IMR-90 (cell line): ENCODE measurements around the gene CCHCR1. TPM values are rescaled to one million over a fixed set of nuclear protein-coding genes. Genes with fewer than 3 reads are reported as not detected.
A peak's percentile ranks its signal among the peaks of the same experiment; 100 is the strongest.

Source experiments
- ATAC-seq: fragments of 200-7000 bp; cut with Tn5 transposase; 2 replicates; pipeline ENCODE4 v1.9.1; 2020; ENCODE audit warnings: low read depth, mild to moderate bottlenecking, moderate library complexity
- BruUV-seq: library from RNA; stranded (reverse); fragments of 400-500 nt; replicated peaks from 2 replicates; lab custom pipeline; 2021; lab: Mats Ljungman, UMichigan
- CTCF ChIA-PET: fragments of 300-600 bp; formaldehyde crosslinking; extraction: SDS; loops from one replicate; lab custom pipeline; 2021; ENCODE audit warnings: antibody characterized with exemption; lab: Yijun Ruan, JAX
- POLR2A ChIA-PET: fragments of 300-600 bp; sonication (Branson Sonifier 250); formaldehyde crosslinking; loops from one replicate; lab custom pipeline; 2022; ENCODE audit warnings: antibody characterized with exemption; ENCODE audit not compliant: unreplicated experiment; lab: Charles Lee
- DNase-seq: peaks from one replicate; pipeline ENCODE4 v3.0.0; 2013
- H2AFZ ChIP-seq: replicated peaks from 2 replicates; pipeline ENCODE3; 2013; ENCODE audit warnings: low read length, mild to moderate bottlenecking; ENCODE audit not compliant: poor library complexity
- H2AK5ac ChIP-seq: 2 replicates; pipeline ENCODE4 v1.6.1; 2013; ENCODE audit warnings: low read depth, low read length, inconsistent platforms
- H2AK9ac ChIP-seq: replicated peaks from 2 replicates; pipeline ENCODE3; 2013; ENCODE audit warnings: mild to moderate bottlenecking, low read depth, low read length, moderate library complexity; ENCODE audit not compliant: poor library complexity
- H2BK120ac ChIP-seq: 2 replicates; pipeline ENCODE4 v1.6.1; 2013; ENCODE audit warnings: low read depth, low read length, inconsistent platforms
- H2BK15ac ChIP-seq: 3 replicates; pipeline ENCODE4 v1.6.1; 2013; ENCODE audit warnings: low read depth, low read length, inconsistent platforms
- H2BK20ac ChIP-seq: 2 replicates; pipeline ENCODE4 v1.6.1; 2013; ENCODE audit warnings: low read depth, mild to moderate bottlenecking, inconsistent platforms, low read length, moderate library complexity
- H2BK5ac ChIP-seq: 2 replicates; pipeline ENCODE4 v1.6.1; 2013; ENCODE audit warnings: mild to moderate bottlenecking, low read depth, low read length, inconsistent platforms; ENCODE audit not compliant: poor library complexity, severe bottlenecking
- H3K14ac ChIP-seq: replicated peaks from 2 replicates; pipeline ENCODE4 v1.6.1; 2013; ENCODE audit warnings: low read depth, low read length, inconsistent platforms
- H3K18ac ChIP-seq: 2 replicates; pipeline ENCODE4 v1.6.1; 2013; ENCODE audit warnings: low read depth, low read length, control low read depth
- H3K23ac ChIP-seq: 2 replicates; pipeline ENCODE4 v1.6.1; 2013; ENCODE audit warnings: low read depth, low read length, inconsistent platforms
- H3K27ac ChIP-seq: 2 replicates; pipeline ENCODE4 v1.5.1; 2013; ENCODE audit warnings: mild to moderate bottlenecking, control low read depth, low read length; ENCODE audit not compliant: insufficient read depth
- H3K27me3 ChIP-seq: 2 replicates; pipeline ENCODE4 v1.6.1; 2013; ENCODE audit warnings: low read length; ENCODE audit not compliant: control insufficient read depth, insufficient read depth
- H3K36me3 ChIP-seq: 2 replicates; pipeline ENCODE4 v1.6.1; 2013; ENCODE audit warnings: low read length, mixed read lengths; ENCODE audit not compliant: control insufficient read depth, insufficient read depth
- H3K4ac ChIP-seq: 2 replicates; pipeline ENCODE4 v1.6.1; 2013; ENCODE audit warnings: low read depth, low read length, inconsistent platforms
- H3K4me1 ChIP-seq: 2 replicates; pipeline ENCODE4 v1.6.1; 2013; ENCODE audit warnings: low read length, mixed read lengths; ENCODE audit not compliant: control insufficient read depth, insufficient read depth
- H3K4me2 ChIP-seq: 2 replicates; pipeline ENCODE4 v1.6.1; 2013; ENCODE audit warnings: low read depth, mild to moderate bottlenecking, control low read depth, low read length, moderate library complexity
- H3K4me3 ChIP-seq: 2 replicates; pipeline ENCODE4 v1.5.1; 2013; ENCODE audit warnings: low read depth, mild to moderate bottlenecking, control low read depth, low read length, moderate library complexity; ENCODE audit not compliant: insufficient read depth
- H3K56ac ChIP-seq: 2 replicates; pipeline ENCODE4 v1.6.1; 2013; ENCODE audit warnings: low read length, inconsistent platforms; ENCODE audit not compliant: insufficient read depth; ENCODE audit errors: extremely low read depth
- H3K79me1 ChIP-seq, 2 experiments: 2 replicates each; pipeline ENCODE4 v1.6.1; 2013; ENCODE audit warnings: low read length in 2 of 2, inconsistent platforms in 1 of 2, low read depth in 1 of 2
- H3K9ac ChIP-seq: 2 replicates; pipeline ENCODE4 v1.6.1; 2013; ENCODE audit warnings: low read depth, low read length, control low read depth
- H3K9me1 ChIP-seq: 2 replicates; pipeline ENCODE4 v1.6.1; 2013; ENCODE audit warnings: low read length, inconsistent platforms; ENCODE audit not compliant: insufficient read depth
- H3K9me3 ChIP-seq: 2 replicates; pipeline ENCODE4 v1.6.1; 2013; ENCODE audit warnings: low read length; ENCODE audit not compliant: control insufficient read depth, insufficient read depth
- H4K20me1 ChIP-seq: 2 replicates; pipeline ENCODE4 v1.6.1; 2013; ENCODE audit warnings: low read length, inconsistent platforms; ENCODE audit not compliant: insufficient read depth
- H4K5ac ChIP-seq: 2 replicates; pipeline ENCODE4 v1.6.1; 2013; ENCODE audit warnings: mild to moderate bottlenecking, low read depth, low read length, control low read depth
- H4K8ac ChIP-seq, 2 experiments: 2 replicates each; pipeline ENCODE4 v1.6.1; 2013; ENCODE audit warnings: low read depth in 2 of 2, low read length in 2 of 2, control low read depth in 1 of 2, inconsistent platforms in 1 of 2
- H4K91ac ChIP-seq: 2 replicates; pipeline ENCODE4 v1.6.1; 2013; ENCODE audit warnings: low read depth, low read length, inconsistent platforms; ENCODE audit not compliant: insufficient read depth
- CEBPB ChIP-seq: IDR thresholded peaks from 2 replicates; pipeline ENCODE4 v1.6.1; 2012; ENCODE audit warnings: low read depth, low read length, improper control_type of control experiment
- CHD1 ChIP-seq: IDR thresholded peaks from 2 replicates; pipeline ENCODE4 v1.6.1; 2012; ENCODE audit warnings: low read depth, low read length, improper control_type of control experiment
- MAFK ChIP-seq: IDR thresholded peaks from 2 replicates; pipeline ENCODE4 v1.6.1; 2012; ENCODE audit warnings: low read depth, low read length, improper control_type of control experiment
- MAZ ChIP-seq: IDR thresholded peaks from 2 replicates; pipeline ENCODE4 v1.6.1; 2012; ENCODE audit warnings: low read depth, mild to moderate bottlenecking, low read length, improper control_type of control experiment, moderate library complexity, borderline replicate concordance
- MXI1 ChIP-seq: IDR thresholded peaks from 2 replicates; pipeline ENCODE4 v1.6.1; 2012; ENCODE audit warnings: low read depth, mild to moderate bottlenecking, low read length, moderate library complexity, borderline replicate concordance
- POLR2A ChIP-seq: IDR thresholded peaks from 2 replicates; pipeline ENCODE4 v1.6.1; 2012; ENCODE audit warnings: mild to moderate bottlenecking, low read depth, low read length
- USF2 ChIP-seq: fragments of 150-350 bp; IDR thresholded peaks from 2 replicates; pipeline ENCODE4 v1.6.1; 2017; ENCODE audit warnings: mild to moderate bottlenecking, antibody characterized with exemption, low read length, low read depth
- WGBS, 2 experiments: methylation state at CpG; one replicate each; pipeline versions ENCODE4 v1.1.5 to v1.1.7; 2013; ENCODE audit warnings: missing lambda C conversion rate in 2 of 2; ENCODE audit not compliant: insufficient read length in 1 of 2; ENCODE audit errors: extremely low coverage in 2 of 2; 5-methylcytosine and 5-hydroxymethylcytosine counted together
- dilution Hi-C: fragments of 300-500 bp; cut with HindIII; formaldehyde crosslinking; loops from one replicate; pipeline ENCODE4 v1.14.3; 2018; ENCODE audit warnings: low sequenced_read_pairs; ENCODE audit not compliant: unreplicated experiment
- in situ Hi-C: fragments of 300-500 bp; cut with MboI; formaldehyde crosslinking; loops from 3 replicates; pipeline ENCODE4 v1.14.3; 2019; ENCODE audit warnings: low sequenced_read_pairs, inconsistent platforms, mixed read lengths
- intact Hi-C: fragments of 100-400 bp; cut with micrococcal nuclease; formaldehyde crosslinking; loops from 2 replicates; pipeline ENCODE4 v1.10.0; 2022
- polyA plus RNA-seq, 3 experiments: library from polyadenylated mRNA; depleted of rRNA; stranded (reverse); fragments of >200 nt; gene quantifications; 2 replicates each; pipeline ENCODE4 v1.2.3, GENCODE V29; 2012; ENCODE audit warnings: low replicate concordance in 1 of 3
- total RNA-seq: library from RNA; depleted of rRNA; stranded (reverse); fragments of >200 nt; gene quantifications from 2 replicates; pipeline ENCODE4 v1.2.3, GENCODE V29; 2012

CCHCR1 gene
- total and polyA plus RNA-seq, 2 of the 4 experiments (the other 2 are of a cell fraction): 13.1 to 22.0 TPM

- Histone ChIP-seq H3K9ac (no peak overlapping the region), H2AK9ac (no peak overlapping the region), H4K20me1 (no peaks in the 10 kb centered on the region), H3K4me1 (0 out of 2 replicates have a peak, but pooled peaks cover 2% of the 10 kb centered on the region), H4K5ac (no peak overlapping the region), H3K4me2 (no peak overlapping the region), H2BK15ac (no peak overlapping the region), H4K91ac (no peak overlapping the region), H2BK120ac (no peak overlapping the region), H3K14ac (no peak overlapping the region), H3K18ac (no peak overlapping the region), H2AFZ (peak overlapping the region; percentile 2), H3K56ac (no peak overlapping the region), H3K27ac (no peak overlapping the region), H3K79me1 (no peaks in the 10 kb centered on the region), H3K9me1 (peaks cover 4% of the 10 kb centered on the region; the same call in 1 of the 2 replicates), H2AK5ac (no peak overlapping the region), H3K27me3 (no peaks in the 10 kb centered on the region), H4K8ac (no peak overlapping the region), H2BK20ac (no peak overlapping the region), H2BK5ac (no peak overlapping the region), H3K36me3 (no peaks in the 10 kb centered on the region; the same call in 1 of the 2 replicates), H3K23ac (no peak overlapping the region), H3K9me3 (no peaks in the 10 kb centered on the region), H3K4ac (no peak overlapping the region), H3K4me3 (no peak overlapping the region)
- intact Hi-C loops (no loop called here), dilution Hi-C loops (no loop called here), in situ Hi-C loops (no loop called here)
- TF ChIP-seq MXI1: no peak
- no peak for TF ChIP-seq CEBPB
- no peak for TF ChIP-seq MAZ
- no peak for TF ChIP-seq USF2
- no peak for TF ChIP-seq POLR2A
- no peak for TF ChIP-seq CHD1
- no peak for TF ChIP-seq MAFK
- BruUV-seq: no TSS peak
- ChIA-PET POLR2A (no interaction called here), CTCF (no interaction called here)
- WGBS, 2 experiments: 68% methylated on average over 6 of the region's 10 CpGs; no CpG with 5 or more reads in 1 of the 2 experiments
- DNase-seq: no peak
- no peak for ATAC-seq
Measured at GRCh38 chr6:31169123-31169857, 11.7 kb upstream of the CCHCR1 start.
